Raji (cell line): ENCODE data around the gene ADAMTS17.

ENCODE experiments used
- POLR2A ChIP-seq: IDR thresholded peaks from 2 replicates; pipeline ENCODE4 v1.6.1; 2011; ENCODE audit warnings: low read depth, low read length, control low read depth; ENCODE audit not compliant: insufficient read depth

The ADAMTS17 gene

DNA sequence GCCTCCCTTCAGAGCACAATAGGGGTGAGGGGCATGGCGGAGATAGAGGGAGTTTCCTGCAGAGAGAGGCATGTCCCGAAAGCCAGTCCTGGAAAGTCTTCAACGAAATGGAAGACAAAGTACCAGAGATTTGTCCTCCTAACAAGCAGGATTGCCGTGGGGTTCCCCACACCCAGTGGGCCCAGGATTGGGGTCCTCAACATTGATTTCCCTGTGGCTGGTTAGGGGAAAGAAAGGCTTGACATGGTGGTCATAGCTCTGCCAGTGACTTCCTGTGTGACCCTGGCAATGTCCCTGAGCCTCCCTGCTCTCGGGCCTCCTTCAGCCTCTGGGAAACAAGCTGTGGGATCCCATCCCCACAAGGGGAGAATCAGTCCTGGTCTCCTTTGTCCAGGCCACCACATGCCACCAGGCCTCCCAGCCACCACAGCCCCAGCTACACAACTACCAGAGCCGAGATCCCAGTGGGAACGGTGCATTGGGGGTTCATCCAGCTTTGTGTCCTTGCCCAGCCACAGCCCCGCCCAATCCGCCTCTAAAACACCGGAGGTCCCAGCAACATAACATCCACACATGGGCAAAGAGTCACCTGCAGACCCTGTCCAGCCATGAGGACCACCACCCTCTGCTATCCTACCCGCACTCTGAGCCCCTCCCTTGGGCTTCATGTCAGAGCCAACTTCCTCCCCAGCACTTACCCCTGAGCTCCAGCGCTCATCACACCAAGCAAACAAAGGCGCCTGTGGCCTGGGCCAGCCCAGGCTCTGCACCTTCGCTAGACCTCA, 63.0 kb downstream of the ADAMTS17 start:
- TF ChIP-seq POLR2A: no peak

DNA sequence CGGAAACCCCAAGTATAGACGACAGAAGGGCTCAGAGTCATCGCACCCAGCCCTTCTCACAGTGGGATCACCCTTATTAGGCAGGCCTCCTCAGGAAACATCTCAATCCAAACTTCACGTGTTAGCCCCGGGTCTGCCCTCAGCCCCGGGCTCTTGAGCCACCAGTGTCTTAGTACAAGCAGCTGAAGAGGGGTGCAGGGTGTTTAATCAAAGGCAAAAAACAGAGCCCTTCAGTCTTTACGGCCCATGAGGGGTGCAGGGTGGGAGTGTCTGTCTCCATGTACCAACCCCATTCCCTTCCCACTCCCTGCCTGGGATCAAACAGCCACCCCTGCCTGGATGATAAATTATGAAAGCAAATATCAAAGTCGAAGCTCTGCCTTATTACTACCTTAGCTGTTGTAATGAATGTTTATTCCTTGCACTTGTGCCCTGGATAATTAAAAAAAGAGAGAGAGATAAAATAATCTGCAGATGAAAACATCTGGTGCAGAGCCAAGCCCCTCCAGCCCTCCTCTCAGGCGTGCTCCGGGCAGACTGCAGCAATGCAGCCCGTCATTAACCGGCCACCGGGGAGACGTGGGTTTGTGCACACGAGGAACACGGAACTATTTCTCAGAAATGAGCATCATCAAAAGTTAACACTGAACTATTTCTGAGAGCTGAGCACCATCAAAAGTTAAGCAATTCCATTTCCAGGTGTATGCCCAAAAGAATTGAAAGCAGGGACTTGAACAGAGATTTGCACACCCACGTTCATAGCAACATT, 64.5 kb downstream of the ADAMTS17 start:
- no peak for TF ChIP-seq POLR2A

DNA sequence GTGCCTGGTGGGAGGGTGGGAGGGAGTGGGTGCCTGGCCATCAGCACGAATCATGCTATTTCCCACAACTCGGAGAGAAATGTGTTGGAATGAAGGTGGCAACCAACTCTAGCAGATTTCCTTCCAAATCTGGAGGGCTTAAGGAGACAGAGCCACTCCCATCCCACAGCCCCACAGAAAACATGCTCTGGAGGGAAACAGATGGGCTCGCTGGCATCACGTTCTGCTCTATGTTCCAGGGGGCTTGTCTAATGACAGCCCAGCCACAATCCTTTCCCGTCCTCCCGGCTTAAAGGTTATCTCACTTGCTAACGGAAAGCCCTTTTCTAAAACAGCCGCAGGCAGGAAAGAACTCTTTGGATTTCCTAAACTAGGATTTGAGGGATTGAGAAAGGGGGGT, 65.3 kb downstream of the ADAMTS17 start:
- no peak for TF ChIP-seq POLR2A

DNA sequence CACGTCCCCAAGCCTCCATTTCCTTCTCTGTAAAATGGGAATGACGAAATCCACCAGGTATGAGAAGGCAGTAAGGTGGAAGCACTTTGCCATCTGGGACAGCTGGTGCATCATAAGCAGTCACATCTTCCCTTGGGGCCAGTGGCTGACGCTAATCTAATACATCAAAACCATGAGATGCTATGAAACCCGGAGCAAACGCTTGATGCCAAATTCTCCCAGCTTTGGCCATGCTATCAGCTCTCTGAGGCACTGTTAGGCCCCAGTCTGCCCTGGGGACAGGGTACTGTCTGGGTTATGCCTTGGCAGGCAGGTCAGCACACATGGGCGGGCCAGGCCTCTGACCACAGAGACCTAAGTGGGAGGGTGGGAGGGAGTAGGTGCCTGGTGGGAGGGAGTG, 66.1 kb downstream of the ADAMTS17 start:
- TF ChIP-seq POLR2A: no peak

DNA sequence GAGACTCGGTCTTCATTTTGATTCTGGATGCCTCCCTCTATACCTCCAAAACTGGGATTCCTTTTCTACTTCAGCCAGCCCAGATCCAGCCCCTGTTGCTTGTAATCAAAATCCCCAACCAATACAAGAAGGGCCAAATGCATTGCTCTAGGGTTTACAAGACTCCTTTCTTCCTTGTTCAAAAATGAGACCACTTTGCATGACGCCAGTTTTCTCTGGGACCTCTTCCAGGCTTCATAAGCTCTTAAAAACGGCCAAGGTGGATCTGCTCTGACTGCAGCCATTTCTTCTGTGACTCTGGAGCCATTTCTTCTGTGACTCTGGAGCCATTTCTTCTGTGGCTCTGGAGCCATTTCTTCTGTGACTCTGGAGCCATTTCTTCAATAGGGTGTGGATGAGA, 71.9 kb downstream of the ADAMTS17 start:
- TF ChIP-seq POLR2A: no peak

DNA sequence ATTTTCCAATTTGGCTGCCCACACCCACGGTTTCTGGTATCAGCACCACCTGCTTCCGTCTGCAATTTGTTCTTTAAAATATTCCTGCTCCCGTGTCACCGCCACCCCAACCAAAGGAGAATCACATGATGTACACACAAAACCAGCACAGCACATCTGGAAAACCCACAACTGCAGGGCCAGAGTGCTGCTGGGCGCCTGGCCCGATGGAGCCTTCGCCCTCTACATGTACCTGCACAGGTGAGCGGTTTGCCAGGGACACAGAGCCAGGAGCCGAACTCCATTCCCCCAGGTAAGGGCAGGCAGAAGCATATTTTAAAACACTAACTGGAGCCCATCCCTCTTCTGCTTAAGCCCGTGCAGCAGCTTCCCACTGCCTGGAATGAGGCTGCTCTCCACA, 75.6 kb downstream of the ADAMTS17 start:
- TF ChIP-seq POLR2A: no peak

DNA sequence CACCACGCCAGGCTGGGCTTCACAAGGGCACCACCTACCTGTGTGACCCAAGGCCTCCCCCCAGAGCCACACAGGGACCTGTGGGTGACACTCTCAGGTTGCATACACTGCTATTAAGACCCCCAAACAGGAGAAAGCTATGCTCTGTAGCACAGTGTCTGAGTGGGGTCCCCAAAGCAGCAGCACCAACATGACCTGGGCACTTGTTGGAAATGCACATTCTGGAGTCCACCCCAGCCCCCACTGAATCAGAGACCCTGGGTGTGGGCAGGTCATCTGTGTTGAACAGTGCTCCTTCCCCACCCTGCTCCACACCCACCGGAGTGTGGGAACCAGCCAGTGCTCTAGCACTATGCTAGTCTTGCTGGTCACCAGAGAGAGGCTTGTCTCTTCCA, 76.1 kb downstream of the ADAMTS17 start:
- TF ChIP-seq POLR2A: no peak

DNA sequence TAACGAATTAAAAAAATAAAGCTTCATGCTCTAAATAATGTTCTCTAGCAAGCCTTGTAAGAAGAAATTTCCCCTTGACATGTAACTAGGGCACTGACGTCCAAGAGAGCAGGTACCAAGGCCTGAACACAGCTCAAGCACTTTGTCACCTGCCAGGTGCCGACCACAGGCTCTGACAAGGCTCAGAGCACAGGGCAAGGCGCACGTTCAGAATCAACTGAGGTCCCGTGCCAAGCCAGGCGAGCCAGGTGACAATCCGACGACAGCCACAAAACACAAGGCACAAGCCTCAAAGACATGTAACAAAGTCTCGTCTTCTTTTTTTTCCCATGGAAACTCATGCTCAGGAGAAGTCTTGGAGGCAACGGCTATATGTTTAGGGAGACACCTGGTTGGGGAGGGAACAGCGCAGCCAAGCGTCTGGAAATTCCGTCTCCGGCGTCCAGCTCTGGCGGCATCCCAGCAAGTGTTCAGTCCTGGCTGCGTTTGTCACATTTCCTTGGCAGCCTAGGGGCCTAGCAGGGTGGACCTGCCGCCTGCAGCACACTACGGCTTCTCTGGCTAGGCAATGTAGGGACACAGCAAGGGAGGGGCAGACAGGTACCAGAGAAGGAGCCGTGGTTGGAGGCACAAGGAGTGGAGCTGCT, 76.7 kb downstream of the ADAMTS17 start:
- TF ChIP-seq POLR2A: no peak

DNA sequence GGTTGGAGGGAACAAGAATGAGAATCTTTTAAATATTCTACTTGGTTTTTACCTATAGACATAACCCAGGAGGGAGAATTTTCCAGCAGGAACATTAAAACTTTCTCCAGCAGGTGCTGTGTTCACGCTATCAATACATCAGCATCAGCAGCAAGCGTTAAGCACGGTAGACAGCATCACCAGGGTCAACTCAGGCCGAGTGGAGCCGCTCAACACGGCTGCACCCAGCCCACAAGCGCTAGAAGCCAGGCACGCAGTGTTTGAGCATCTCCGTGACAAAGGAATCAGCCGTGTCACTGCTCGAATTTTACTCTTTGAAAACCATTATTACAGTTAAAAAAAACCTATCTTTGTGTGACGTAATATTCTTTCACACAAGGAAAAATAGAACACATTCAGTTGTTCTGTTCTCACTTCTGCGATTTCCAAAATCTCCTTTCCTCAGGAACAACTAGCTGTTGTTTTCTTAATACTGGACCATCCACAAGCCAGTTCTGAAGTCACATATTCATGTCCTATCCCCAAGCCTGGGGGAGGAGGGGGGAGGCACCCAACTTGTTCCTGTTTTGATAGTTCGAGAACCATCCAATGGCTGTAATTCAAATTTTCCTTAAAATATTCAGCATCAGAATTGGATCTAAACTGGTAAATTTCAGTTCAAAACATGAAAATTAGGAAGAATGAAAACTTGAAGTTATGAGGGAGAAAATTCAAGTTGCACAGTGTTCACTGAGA, 77.9 kb downstream of the ADAMTS17 start:
- TF ChIP-seq POLR2A: no peak

DNA sequence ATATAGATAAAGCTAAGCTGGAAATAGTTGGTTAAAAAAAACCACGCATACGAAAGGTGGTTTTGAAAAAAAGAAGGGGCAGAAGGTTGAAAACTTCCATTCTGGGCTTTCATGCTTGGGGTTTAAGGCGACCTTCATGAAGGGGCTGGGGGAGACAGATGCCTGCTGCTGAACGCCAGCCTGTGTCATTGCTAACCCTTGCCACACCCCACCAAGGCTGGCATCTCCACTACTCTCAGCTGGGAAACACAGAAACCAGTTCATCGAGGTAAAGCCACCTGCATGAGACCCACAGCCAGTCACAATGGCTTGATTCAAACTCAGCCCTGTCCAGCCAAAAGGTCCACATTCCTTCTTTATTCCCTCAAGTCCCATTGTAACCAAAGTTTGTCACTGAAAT, 78.7 kb downstream of the ADAMTS17 start:
- TF ChIP-seq POLR2A: no peak

DNA sequence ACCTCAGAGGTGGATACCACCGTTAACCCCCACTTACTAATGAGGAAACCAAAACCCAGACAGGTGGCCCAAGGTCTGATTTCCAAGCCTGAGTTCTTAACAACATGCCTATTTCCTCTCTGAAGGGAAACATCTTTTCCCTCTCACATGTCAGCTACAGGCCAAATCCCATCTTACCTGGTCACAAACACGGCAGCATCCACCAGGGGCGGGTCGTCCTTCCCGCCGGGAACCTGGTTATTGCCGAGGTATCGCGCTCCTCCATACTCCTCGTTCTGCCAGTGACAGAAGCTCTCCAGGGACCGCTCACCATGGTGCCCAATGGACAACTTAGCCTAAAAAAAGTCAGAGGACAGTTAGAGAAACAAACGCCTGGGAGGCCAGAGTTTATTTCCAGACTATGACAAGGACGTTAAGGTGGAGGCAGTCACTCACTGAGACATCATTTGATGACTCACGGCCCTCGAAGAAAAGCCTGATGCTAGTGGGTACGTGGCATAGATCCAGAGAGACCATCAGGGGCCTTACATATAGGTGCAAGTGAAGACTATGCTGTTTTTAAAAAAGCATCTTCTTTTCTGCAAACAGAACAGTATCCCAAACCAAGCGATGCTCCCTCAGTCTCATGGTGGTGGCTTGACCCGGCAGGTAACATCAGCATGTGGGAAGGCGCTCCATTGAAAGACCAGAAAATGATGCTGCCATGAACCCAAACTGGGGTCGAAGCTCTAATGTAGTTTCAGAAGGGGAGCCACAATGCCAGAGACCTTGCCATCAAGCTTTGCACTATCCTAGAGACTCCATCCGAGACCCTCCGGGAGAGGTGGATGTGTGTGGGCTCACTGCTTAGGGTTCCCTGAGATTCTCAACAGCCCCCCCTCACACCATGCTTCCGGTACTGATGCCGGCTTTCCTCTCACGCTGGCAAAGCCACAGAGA, 80.2 kb downstream of the ADAMTS17 start:
- TF ChIP-seq POLR2A: no peak

DNA sequence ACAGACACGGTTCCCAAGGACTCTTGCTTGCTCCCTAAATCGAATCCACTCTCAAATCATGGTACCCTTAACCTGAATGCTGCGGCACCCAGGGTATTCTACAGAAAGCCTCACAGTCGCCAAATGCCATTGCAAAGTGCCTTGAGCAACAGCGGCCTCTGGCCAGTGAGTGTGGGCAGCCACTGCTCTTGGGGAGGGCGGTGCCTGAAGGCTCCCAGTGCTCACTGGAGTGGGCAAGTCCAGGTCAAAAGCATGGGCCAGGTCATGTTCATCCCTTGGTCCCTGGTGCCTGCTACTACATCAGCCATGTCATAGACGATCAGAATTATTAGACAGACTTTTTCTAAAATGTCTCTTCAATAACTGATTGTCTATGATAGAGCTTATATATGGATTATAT, 82.5 kb downstream of the ADAMTS17 start:
- no peak for TF ChIP-seq POLR2A

DNA sequence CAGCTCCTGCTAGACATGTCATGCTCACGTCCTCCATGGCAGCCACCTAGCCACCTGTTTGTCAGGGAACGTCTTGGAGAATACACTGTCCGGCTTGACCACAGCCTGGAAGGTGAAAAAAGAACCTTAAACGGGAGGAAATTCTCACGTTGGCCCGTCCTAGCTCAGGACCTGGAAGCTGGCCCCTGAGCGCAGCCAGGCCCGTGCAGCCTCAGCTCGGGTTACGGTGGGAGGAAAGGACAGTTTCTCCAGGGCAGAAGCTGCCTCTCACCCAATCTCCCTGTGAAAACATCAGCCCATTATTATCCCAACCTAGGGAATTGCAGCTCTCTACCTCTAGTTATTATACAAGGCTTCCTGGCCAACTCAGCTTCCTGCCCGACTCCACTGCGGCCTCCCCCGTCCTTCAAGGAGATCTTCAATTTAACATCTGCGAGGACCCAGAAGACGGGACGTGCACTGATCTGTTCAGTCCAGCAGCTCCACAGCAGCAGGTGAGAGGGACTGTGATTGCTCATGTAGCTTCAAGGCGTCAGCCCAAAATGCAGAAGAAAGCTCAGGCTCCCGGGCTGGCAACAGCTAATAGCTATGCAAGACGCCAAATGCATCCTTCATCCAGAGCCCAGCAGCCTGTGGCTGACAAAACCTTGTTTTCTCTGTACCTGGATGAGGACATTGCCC, 84.7 kb downstream of the ADAMTS17 start:
- TF ChIP-seq POLR2A: no peak
